Measurements from ENCODE around the gene KRTAP9-3. TPM values are rescaled to one million over a fixed set of nuclear protein-coding genes. Genes with fewer than 3 reads are reported as not detected.
"Not testable (repeated sequence)": the region's sequence is repeated elsewhere in the genome, so short reads cannot be mapped to it uniquely, and the experiment has no call there.

Gene KRTAP9-3
- total RNA-seq, result not detected in 2 replicates
- not detected for total RNA-seq (2013)
- not detected in 2 replicates for polyA plus RNA-seq
- polyA minus RNA-seq, result not detected in 2 replicates

- H3K27ac ChIP-seq (ENCODE audit: low read length in 2 of 2); H3K4me3 Mint-ChIP-seq; H3K27ac Mint-ChIP-seq; POLR2A ChIA-PET; H2AFZ ChIP-seq (ENCODE audit: insufficient read depth, low read depth, low read length, poor library complexity, severe bottlenecking); H3K4me1 ChIP-seq (ENCODE audit: control insufficient read depth in 2 of 2, insufficient read depth in 2 of 2, low read length in 2 of 2); H3K9ac ChIP-seq (ENCODE audit: low read length); intact Hi-C loops (cut with micrococcal nuclease); DNase-seq; H3K4me1 Mint-ChIP-seq; H4K20me1 ChIP-seq (ENCODE audit: control insufficient read depth, insufficient read depth, low read length, poor library complexity, severe bottlenecking); H3K4me2 ChIP-seq (replicated peaks; ENCODE audit: low read depth, low read length, poor library complexity, severe bottlenecking); ATAC-seq (ENCODE audit: low read depth); H3K27me3 ChIP-seq (replicated peaks in 1 of 4; ENCODE audit: control extremely low read depth in 1 of 4, control insufficient read depth in 3 of 4, insufficient read depth in 4 of 4, low read length in 3 of 4); CTCF ChIA-PET; H3K9me3 Mint-ChIP-seq (ENCODE audit: insufficient read depth); H3K36me3 ChIP-seq (replicated peaks in 1 of 2; ENCODE audit: control extremely low read depth in 1 of 2, control insufficient read depth in 1 of 2, extremely low read depth in 1 of 2, insufficient read depth in 2 of 2, low read length in 1 of 2); H3K9me3 ChIP-seq (ENCODE audit: control extremely low read depth in 1 of 3, control insufficient read depth in 2 of 3, insufficient read depth in 1 of 3, low read length in 2 of 3); H3K79me2 ChIP-seq (ENCODE audit: control insufficient read depth, insufficient read depth, low read length); H3K4me3 ChIP-seq (ENCODE audit: control extremely low read depth in 1 of 5, extremely low read depth in 1 of 5, insufficient read depth in 1 of 5, low read depth in 2 of 5, low read length in 4 of 5): not testable (repeated sequence)
- peaks cover 48% of the 10 kb centered on the region for H3K27me3 Mint-ChIP-seq
- WGBS (ENCODE audit: insufficient coverage), result 60% methylated on average over 1 of the region's 1 CpG
Measured at GRCh38 chr17:41232399-41233105, at the start of gene KRTAP9-3. KRTAP9-3 (plus strand) TSS chr17:41232449; CDS start chr17:41232502, 53 bp downstream.

GRCh38 chr17:41184480-41184961 lies 47.7 kb upstream of the KRTAP9-3 start, which contains the start of gene KRTAP4-1:
KRTAP4-1 (minus strand) TSS chr17:41184911; CDS start chr17:41184854, 57 bp downstream.
- Mint-ChIP-seq H3K9me3 (ENCODE audit: insufficient read depth) (no peaks in the 10 kb centered on the region), H3K4me3 (no peak within 1 kb of the TSS), H3K4me1 (no peaks in the 10 kb centered on the region), H3K27me3 (peaks cover 28% of the 10 kb centered on the region), H3K27ac (no peak within 1 kb of the TSS)
- Histone ChIP-seq H3K9ac (ENCODE audit: low read length) (no peak within 1 kb of the TSS), H3K27me3 (replicated peaks in 1 of 4; ENCODE audit: control extremely low read depth in 1 of 4, control insufficient read depth in 3 of 4, insufficient read depth in 4 of 4, low read length in 3 of 4) (no peaks in the 10 kb centered on the region), H3K4me3 (ENCODE audit: control extremely low read depth in 1 of 5, extremely low read depth in 1 of 5, insufficient read depth in 1 of 5, low read depth in 2 of 5, low read length in 4 of 5) (no peak within 1 kb of the TSS), H3K4me1 (ENCODE audit: control insufficient read depth in 2 of 2, insufficient read depth in 2 of 2, low read length in 2 of 2) (no peaks in the 10 kb centered on the region), H3K36me3 (replicated peaks in 1 of 2; ENCODE audit: control extremely low read depth in 1 of 2, control insufficient read depth in 1 of 2, extremely low read depth in 1 of 2, insufficient read depth in 2 of 2, low read length in 1 of 2) (no peaks in the 10 kb centered on the region), H3K9me3 (ENCODE audit: control extremely low read depth in 1 of 3, control insufficient read depth in 2 of 3, insufficient read depth in 1 of 3, low read length in 2 of 3) (no peaks in the 10 kb centered on the region), H3K79me2 (ENCODE audit: control insufficient read depth, insufficient read depth, low read length) (no peaks in the 10 kb centered on the region), H3K4me2 (replicated peaks; ENCODE audit: low read depth, low read length, poor library complexity, severe bottlenecking) (no peak within 1 kb of the TSS), H2AFZ (ENCODE audit: insufficient read depth, low read depth, low read length, poor library complexity, severe bottlenecking) (no peak within 1 kb of the TSS), H3K27ac (ENCODE audit: low read length in 2 of 2) (no peak within 1 kb of the TSS), H4K20me1 (ENCODE audit: control insufficient read depth, insufficient read depth, low read length, poor library complexity, severe bottlenecking) (no peaks in the 10 kb centered on the region)
- ChIA-PET POLR2A (no interaction called here), CTCF (no interaction called here)
- no peak for TF ChIP-seq CTCF (IDR thresholded peaks at IDR 0.05)
- TF ChIP-seq EZH2 (IDR thresholded peaks at IDR 0.05; ENCODE audit: borderline replicate concordance, insufficient read depth, low read depth, low read length, poor library complexity, severe bottlenecking), result no peak
- 89% methylated on average over 8 of the region's 9 CpGs for WGBS (ENCODE audit: insufficient coverage)
- intact Hi-C loops (cut with micrococcal nuclease), result no loop called here
- ATAC-seq (ENCODE audit: low read depth) (no peak), DNase-seq (no peak)
